Renal pelvis (tissue), 4 donors: ENCODE data around the gene SMIM12. TPM values are rescaled to one million over a fixed set of nuclear protein-coding genes. Genes with fewer than 3 reads are reported as not detected.

Experiments
- DNase-seq: peaks from one replicate; pipeline ENCODE4 v3.0.0-alpha.2; 2013
- polyA plus RNA-seq, 3 donors: library from polyadenylated mRNA; unstranded; fragments of 120-200 nt; gene quantifications; one replicate each; pipeline ENCODE4 v1.2.1, GENCODE V29; 2013; ENCODE audit not compliant: insufficient read length in 3 of 3

Gene SMIM12
- polyA plus RNA-seq, 3 donors: 32.0 to 37.6 (median 33.9) TPM

DNA sequence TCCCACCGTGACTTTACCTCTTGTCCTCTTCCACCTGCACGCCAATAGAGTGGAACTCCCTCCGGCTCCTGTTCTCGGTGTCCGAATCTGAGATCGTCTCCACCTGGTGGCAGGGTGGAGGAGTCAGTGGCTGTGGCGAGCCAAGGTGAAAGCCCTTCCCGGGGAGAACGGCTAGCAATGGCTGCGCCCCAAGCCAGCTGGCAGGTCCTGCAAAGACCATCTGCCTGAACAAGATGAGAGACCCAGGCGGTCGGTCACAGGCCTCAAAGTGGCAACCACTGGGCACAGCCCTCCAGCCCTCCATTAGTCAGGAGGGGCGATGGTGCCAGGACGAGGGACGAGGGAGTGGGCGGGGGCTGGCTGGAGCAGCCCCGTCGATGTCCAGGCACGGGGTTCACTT, 25.4 kb upstream of the SMIM12 start:
- DNase-seq: no peak

DNA sequence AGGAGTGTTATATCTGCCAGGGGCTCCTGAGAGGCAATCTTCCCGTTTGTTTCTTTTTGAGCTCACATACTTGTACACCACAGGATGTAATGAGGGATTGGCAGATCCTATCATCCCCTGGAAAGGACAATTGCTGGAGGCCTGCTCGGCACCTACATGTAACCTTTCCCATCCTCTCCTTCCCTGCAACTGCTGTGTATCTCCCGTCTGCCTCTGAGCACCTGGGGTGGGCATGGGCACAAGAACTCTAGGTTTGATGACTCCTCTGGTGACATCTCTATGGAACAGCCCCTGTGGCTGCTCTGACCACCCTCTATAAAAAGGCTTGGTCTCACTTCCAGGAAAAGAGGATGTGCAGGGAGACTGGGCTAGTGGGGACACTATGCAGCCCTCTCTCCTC, 25.0 kb upstream of the SMIM12 start:
- no peak for DNase-seq

DNA sequence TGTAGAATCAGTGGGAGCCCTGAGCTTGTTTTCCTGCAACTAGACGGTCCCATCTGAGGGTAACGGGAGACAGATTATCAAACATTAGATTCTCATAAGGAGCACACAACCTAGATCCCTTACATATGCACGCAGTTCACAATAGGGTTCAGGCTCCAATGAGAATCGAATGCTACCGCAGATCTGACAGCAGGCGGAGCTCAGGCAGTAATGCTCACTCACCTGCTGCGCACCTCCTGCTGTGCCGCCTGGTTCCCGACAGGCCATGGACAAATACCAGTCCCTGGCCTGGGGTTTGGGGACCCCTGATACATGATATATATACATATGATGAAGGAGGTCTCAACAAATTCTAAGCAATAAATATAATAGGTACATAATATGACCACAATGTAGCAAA, 19.7 kb upstream of the SMIM12 start:
- DNase-seq: no peak

DNA sequence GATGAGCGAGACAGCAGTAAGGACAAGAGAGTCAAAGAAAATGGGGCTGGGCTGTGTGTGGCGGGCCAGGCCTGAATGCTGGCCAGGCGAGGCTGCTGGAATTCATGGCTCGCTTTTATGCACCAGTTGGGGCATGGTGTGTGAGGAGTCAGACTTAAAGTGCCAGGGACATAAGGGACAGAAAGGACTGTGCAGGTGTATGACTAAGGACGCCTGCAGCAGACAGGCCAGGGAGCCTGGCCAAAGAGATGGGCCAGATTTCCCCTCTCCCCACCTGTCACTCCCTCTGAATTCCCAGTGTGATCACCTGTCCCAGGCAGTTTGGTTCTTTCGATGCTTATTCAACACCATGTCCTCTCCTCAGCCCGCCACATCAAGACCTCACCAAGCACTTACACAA, 16.9 kb upstream of the SMIM12 start:
- DNase-seq: no peak

DNA sequence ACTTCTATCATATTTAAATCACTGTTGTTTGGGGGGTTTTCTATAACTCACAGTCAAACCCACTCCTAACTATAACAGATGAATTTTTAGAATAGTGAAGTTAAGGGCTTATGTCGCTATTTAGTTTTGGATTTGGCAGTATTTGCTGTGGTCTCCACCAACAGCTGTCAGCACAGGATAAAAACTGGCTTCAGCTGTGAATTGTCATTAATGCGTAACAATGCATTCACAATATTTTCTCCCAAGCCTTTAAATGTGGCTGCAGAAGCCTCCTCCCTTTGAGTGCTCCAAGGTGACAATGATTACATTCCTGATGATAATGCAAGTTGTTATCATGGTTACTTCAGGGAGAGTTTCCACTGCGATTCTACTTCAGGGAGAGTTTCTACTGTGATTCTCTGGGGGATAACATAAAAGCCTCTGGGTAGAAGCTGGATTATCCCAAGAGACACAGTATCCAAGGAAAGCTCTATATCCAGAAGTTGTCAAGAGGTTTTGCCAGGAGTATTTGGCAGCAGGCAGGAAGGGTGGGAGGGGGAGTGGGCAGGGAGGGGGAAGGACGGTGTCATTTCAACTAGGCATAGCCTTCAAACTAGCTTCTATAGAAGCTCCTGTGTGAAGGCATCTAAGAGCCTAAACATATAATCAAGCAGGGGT, 14.9 kb upstream of the SMIM12 start:
- no peak for DNase-seq

DNA sequence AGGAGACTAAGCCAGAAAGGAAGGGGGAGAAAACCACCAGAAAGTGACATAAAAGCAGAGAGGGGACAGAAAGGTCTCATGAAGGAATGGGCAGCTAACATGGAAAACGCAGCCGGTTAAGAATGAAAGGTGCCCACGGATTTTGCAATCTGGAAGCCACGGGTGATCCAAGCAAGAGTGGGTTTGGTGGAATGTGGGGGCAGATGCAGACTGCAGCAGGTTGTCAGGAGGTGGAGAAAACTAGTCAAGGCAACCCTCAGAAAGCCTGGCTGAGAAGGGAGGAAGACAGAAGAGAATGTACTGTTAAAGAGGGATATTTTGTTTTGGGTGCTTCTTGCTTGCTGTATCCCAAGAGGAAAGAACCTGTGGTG, 12.6 kb upstream of the SMIM12 start:
- no peak for DNase-seq

DNA sequence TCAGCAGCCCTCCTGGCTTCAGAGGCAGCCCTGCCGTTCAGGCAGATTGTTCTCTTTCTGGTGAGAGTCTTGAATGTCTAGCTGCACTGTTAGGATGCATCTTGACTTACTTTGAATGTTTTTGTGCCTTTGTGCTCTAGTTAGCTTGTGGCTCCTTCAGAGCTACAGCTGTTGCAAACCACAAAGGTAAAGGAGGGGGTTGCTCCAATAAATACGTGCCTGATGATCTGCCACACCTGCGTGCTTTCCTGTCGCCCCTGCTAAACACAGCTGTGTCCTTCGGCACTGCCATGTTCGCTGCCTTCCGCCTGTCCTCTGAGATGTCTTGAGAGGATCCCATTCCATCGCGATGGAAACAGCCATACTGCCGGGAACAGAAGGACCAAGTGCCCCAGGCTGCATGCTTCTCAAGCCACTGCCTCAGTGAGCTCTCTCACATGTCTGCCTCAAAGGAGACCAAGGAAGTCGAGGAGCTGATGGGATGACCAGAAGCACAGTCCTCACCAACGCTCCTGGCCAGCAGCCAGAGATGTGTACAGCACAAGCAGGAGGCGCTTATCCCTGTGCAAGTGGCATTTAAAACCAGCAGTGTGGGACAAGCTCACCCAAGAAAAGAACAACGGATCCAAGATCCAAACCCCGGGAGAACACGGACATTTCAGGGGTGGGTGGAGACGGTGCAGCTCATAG, 12.0 kb upstream of the SMIM12 start:
- DNase-seq: no peak

DNA sequence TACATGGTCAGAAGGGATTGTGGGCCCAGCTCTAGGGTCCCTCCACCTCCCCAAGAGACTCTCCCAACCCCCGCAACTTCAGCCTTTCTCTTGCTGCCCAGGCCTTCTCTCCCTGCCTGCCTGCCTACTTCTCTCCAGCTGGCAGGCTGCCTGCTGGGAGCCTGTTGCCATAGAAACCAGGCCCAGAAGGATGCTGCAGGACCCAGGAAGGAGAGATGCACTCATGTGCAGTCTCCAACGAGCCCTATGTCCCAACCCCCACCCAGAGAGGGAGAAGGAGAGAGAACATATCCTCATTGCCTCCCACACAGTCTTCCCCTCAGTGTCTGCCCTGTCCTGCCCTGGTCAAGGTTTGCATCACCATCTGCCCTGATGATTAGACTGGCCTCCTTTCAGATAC, 10.8 kb upstream of the SMIM12 start:
- DNase-seq: no peak

DNA sequence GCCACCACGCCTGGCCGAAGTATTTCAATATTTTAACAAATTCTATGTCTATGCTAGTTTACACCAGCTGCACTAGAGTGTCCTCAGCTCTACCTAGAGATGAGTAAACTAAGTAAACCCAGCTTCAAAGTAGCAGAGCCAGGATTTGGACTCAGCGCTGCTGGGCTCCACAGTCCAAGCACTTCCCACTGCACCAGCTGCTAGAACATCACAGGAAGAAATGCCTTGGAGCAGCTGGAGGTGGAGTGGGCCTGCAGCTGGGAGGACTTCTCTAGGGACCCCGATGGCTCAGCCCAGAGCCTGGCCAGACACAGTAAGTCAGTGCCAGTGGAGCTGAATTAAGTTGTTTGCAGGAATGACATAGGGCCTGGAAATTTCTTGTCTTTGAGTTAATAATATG, 10.2 kb upstream of the SMIM12 start:
- no peak for DNase-seq

DNA sequence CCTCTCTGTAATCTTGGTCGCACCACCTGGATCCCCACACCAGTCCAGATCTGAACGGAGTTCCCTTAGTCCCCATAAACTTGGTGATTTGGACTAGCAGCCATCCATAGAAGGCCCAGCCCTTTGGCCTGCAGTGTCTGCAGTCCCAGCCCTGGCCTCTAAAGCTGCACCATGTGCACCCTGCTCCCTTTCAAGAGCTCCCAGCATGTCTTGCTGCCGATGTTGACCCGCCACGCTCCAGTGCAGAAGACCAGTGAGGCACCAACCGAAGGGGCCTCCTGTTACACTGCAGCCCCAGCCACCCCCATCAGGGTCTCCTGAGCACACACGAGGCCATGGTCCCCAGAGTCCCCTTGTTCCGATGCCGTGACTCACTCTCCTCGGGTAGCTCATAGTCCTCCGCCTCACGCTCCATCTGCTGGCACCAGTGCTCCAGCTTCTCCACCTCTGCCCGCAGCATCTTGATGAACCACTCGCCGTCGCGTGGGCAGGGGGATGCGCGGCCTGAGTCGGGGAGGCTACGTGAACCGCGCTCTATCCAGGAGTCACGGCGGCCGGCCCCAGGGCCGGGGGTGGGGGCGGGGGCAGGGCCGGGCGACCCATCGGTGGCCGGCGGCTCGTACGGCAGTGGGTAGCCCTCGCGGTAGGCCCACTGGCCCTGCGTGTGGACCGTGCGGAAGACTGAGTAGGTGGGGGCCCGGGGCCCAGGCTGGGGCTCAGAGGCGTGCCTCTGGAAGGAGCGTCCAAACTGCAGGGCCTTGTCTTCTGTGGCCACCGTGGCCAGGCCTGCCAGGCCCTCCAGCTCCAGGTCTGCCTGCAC, 8.9 kb upstream of the SMIM12 start:
- no peak for DNase-seq

DNA sequence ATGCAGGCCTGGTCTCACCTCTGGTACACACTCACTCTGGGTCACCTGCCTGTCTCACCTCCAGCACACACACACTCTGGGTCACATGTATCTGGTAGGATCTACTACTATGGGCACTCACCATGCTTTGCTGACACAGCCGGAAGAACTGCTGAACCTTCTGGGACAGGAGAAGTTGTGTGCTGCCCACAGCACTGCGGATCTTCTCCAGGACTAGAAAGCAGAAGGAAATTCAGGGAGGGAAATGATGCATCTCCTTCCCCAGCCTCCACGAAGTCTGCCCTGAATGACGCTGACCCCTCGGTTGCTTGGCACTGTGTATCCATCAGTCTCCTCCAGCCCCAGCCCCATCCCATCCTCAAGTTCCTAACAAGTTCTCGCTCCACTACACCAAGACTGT, 7.9 kb upstream of the SMIM12 start:
- DNase-seq: no peak

DNA sequence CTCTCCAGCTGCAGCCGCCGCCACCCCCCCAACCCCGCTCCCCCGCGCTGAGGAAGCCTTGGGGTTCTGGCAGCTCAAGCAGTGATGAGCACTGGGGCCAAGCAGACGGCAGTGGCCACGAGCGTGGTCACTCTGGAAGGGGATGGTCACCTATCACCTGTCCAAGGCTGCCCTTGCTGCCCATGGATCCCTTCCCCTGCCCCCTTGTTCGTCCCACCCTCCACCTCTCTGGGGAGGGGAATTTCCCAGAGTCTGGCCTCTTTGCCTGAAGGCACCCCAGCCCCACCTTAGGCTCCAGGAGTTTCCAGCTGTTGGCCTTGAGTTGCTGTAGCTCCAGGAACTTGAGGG, 7.2 kb upstream of the SMIM12 start:
- DNase-seq: no peak

DNA sequence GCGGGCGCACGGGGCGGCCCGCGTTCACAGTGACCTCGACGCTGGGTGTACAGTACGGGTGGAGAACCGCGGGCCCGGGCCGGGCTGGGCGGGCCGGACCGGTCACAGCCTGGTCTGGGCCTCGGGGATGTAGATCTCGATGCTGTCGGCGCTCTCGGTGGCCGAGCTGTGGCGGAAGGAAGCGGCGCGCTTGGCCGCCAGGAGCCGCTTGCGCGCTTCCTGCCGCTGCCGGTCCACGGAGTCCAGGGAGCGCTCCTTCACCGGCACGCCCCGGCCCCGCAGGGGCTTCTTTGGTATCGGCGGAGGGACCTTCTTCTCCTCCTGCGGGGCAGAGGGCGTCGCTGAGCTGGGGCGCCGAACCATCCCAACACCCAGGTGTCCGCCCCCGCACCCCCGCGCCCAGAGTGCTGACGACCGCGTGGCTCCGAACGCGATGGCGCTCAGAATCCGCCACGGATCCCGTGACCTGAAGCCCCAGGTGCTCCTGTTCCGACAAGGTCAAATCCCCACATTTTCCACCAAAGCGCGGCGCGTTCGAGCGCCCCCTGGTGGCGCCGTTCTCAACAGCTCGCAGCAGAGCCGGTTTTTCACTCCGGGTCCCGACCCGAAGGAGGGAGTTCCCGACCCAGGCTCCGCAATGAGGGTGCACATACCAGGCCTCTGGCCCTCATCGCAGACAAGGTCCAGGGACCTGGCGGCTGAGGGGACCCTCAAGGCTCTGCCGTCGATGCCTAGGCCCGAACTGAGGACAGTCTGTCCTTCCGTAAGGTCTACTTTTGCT, 6.6 kb upstream of the SMIM12 start:
- DNase-seq: peak; percentile 69

DNA sequence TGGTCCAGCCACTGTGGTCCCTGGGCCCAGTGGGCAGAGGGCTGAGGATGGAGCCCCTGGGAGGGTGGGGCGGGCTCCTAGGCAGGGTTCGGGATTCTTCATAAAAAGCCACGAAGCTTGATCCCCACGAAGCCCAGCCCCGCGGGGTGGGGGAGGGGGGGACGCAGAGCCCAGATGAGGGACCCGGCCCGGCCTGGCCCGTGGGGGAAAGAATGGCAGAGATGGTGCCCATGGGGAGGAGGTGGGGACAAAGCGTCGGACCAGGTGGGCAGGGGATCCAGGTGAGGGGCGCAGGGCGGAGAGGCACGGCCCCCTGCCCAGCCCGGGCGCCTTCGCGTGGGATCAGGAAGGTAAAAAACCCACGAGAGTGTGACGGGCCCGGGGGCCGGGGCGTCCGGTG, 6.0 kb upstream of the SMIM12 start:
- DNase-seq: no peak

DNA sequence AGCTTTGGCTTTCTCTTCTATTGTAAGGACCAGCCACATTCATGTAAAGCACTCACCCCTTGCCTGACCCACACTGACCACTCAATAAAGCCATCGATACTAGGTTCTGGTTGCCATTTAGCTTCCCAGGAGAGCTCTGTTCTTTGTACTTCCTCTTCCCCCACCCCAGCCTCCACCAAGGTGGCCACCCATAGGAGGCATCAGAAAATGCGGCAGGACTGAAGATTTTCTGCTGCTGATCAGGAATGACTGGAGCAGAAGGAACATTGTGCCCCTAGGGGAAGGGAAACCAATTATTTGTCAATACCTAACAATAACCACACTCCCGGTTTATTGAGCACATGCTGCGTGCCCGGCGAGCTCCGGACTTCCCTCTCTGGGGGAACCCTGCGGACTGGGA, 5.2 kb upstream of the SMIM12 start:
- no peak for DNase-seq

DNA sequence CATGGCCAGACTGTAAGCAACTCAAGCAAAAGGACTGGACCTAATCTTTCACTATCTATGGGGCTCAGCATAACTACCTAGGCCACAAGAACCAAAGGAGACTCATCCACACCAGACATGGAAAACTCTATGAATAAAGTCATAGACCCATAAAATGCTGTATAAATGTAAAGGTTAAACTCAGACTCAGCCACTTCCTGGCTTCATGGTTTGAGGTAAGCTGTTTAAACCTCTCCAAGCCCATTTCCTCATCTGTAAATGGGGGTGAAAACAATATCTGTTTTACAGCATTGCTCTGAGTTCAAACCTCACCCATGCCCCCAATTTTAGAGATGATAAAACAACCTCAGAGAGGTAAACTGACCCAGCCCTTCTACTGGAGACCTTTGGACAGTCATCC, 4.0 kb upstream of the SMIM12 start:
- DNase-seq: no peak

DNA sequence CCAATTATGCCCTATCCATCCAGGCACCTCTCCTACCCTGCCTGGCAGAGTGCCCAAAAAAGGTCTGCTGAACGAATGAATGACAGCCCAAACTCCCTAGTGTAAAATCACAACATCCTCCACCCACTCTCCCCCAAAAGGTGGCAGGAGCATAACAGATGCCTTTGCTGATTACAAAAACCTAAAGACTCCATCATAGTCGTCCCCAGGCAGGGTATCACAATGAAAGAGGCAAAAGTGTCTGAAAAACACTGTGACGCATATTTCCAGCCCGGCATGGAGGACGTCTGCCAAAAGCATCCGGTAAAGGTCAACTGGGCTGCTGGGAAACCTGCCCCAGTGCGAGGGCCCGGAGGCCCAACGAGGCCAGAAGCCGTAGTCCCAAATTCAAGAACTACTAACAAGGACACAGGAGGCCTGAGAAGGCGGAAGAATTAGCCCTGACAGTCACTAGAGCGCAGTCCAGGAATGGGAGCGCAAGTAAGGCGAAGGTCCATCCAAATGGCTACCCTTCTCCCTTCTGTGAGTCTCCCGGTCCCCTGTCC, 576 bp downstream of the SMIM12 start:
- no peak for DNase-seq

DNA sequence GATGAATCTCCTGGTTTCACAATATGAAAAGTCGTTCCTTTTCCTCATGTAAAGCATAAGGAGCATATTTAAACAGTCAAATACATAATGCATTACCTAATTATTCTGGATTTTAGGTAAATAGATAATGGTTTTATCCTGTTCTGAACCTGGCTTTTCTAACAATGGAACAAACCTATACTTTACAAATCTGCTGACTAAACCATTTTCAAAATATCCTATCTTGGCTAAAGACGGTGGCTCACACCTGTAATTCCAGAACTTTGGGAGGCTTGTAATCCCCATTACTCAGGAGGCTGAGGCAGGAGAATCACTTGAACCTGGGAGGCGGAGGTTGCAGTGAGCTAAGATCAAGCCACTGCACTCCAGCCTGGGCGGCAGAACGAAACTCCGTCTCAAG, 2.9 kb downstream of the SMIM12 start:
- no peak for DNase-seq

DNA sequence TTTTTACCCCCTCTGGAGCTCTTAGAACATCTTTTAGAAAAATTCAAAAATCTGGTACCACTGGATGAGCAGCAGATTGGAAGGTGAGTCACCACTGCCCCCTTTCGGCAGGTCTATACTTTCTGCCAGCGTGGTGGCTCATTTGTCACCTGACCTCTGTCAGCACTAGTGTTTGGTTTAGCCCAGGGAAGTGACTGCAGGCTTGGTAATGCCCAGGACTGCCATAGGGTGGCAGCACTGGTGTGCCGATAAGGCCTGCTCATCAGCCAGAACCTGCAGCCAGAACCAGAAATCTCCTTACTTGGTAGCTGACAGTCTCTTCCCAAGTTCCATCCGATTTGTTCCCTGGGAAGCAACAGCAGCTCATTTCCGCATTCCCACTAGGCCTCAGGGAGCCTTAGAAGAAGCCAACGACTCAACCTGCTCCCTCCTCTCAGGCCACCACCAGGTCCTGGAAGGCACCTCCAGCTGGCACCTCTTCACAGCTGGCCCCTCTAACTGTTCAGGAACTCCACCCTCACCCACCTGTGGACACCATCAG, 6.8 kb downstream of the SMIM12 start:
- DNase-seq: peak; percentile 90

DNA sequence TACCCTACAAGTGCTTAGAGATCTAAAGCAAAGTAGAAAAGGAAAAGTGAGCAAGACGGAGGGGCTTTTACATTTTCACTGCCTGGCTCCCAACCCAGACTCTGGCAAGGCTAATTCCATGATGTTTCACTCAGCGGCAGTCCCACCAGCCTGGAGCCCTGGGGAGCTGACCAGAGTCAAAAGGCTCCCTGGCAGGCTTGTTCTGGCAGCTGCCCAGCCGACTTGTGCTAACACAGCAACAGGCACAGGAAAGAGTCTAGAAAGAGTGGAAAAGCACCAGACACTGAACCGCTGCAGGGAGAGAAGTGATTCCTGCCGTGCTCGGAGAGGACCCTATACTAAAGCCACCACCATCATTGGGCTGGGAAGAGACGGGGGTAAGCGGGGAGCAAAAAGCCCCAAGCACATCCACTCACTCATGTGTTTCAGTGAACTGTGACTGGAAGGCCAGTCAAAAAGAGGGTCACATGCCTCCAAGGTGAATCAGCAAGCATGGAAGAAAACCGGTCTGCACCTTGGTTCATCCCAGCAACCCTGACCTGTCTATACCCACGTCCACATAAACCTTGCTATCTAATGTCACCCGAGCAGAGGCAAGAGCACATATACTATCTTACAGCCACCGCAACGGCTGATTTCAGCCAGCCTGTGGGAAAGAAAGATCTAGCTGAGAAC, 8.0 kb downstream of the SMIM12 start:
- DNase-seq: no peak

DNA sequence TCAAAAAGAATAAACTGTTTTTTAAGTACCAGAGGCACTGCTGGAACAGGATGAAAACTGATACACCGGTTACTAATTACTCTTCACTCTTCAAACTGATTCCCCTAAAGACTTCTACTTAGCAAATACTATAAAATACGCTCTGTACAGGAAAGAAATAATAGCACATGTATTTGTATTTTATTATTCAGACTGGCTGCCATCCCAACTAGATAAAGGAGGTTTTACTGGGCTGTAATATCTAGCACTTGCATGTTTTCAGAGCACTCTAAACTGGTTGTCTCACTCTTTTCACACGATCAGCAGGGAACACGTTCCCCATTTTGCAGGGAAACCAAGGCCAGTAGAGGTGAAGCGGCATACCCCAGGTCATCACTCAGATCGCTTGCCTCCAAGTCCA, 9.2 kb downstream of the SMIM12 start:
- DNase-seq: no peak
